IMR-90 (cell line): Measurements from ENCODE around the gene SERP1. TPM values are rescaled to one million over a fixed set of nuclear protein-coding genes. Genes with fewer than 3 reads are reported as not detected.

ENCODE experiments used
- ATAC-seq: fragments of 200-7000 bp; cut with Tn5 transposase; 2 replicates; pipeline ENCODE4 v1.9.1; 2020; ENCODE audit warnings: low read depth, mild to moderate bottlenecking, moderate library complexity
- BruUV-seq: library from RNA; stranded (reverse); fragments of 400-500 nt; replicated peaks from 2 replicates; lab custom pipeline; 2021; lab: Mats Ljungman, UMichigan
- CTCF ChIA-PET: fragments of 300-600 bp; formaldehyde crosslinking; extraction: SDS; loops from one replicate; lab custom pipeline; 2021; ENCODE audit warnings: antibody characterized with exemption; lab: Yijun Ruan, JAX
- POLR2A ChIA-PET: fragments of 300-600 bp; sonication (Branson Sonifier 250); formaldehyde crosslinking; loops from one replicate; lab custom pipeline; 2022; ENCODE audit warnings: antibody characterized with exemption; ENCODE audit not compliant: unreplicated experiment; lab: Charles Lee
- DNase-seq: peaks from one replicate; pipeline ENCODE4 v3.0.0; 2013
- H2AFZ ChIP-seq: replicated peaks from 2 replicates; pipeline ENCODE3; 2013; ENCODE audit warnings: low read length, mild to moderate bottlenecking; ENCODE audit not compliant: poor library complexity
- H2AK5ac ChIP-seq: 2 replicates; pipeline ENCODE4 v1.6.1; 2013; ENCODE audit warnings: low read depth, low read length, inconsistent platforms
- H2AK9ac ChIP-seq: replicated peaks from 2 replicates; pipeline ENCODE3; 2013; ENCODE audit warnings: mild to moderate bottlenecking, low read depth, low read length, moderate library complexity; ENCODE audit not compliant: poor library complexity
- H2BK120ac ChIP-seq: 2 replicates; pipeline ENCODE4 v1.6.1; 2013; ENCODE audit warnings: low read depth, low read length, inconsistent platforms
- H2BK15ac ChIP-seq: 3 replicates; pipeline ENCODE4 v1.6.1; 2013; ENCODE audit warnings: low read depth, low read length, inconsistent platforms
- H2BK20ac ChIP-seq: 2 replicates; pipeline ENCODE4 v1.6.1; 2013; ENCODE audit warnings: low read depth, mild to moderate bottlenecking, inconsistent platforms, low read length, moderate library complexity
- H2BK5ac ChIP-seq: 2 replicates; pipeline ENCODE4 v1.6.1; 2013; ENCODE audit warnings: mild to moderate bottlenecking, low read depth, low read length, inconsistent platforms; ENCODE audit not compliant: poor library complexity, severe bottlenecking
- H3K14ac ChIP-seq: replicated peaks from 2 replicates; pipeline ENCODE4 v1.6.1; 2013; ENCODE audit warnings: low read depth, low read length, inconsistent platforms
- H3K18ac ChIP-seq: 2 replicates; pipeline ENCODE4 v1.6.1; 2013; ENCODE audit warnings: low read depth, low read length, control low read depth
- H3K23ac ChIP-seq: 2 replicates; pipeline ENCODE4 v1.6.1; 2013; ENCODE audit warnings: low read depth, low read length, inconsistent platforms
- H3K27ac ChIP-seq: 2 replicates; pipeline ENCODE4 v1.5.1; 2013; ENCODE audit warnings: mild to moderate bottlenecking, control low read depth, low read length; ENCODE audit not compliant: insufficient read depth
- H3K27me3 ChIP-seq: 2 replicates; pipeline ENCODE4 v1.6.1; 2013; ENCODE audit warnings: low read length; ENCODE audit not compliant: control insufficient read depth, insufficient read depth
- H3K36me3 ChIP-seq: 2 replicates; pipeline ENCODE4 v1.6.1; 2013; ENCODE audit warnings: low read length, mixed read lengths; ENCODE audit not compliant: control insufficient read depth, insufficient read depth
- H3K4ac ChIP-seq: 2 replicates; pipeline ENCODE4 v1.6.1; 2013; ENCODE audit warnings: low read depth, low read length, inconsistent platforms
- H3K4me1 ChIP-seq: 2 replicates; pipeline ENCODE4 v1.6.1; 2013; ENCODE audit warnings: low read length, mixed read lengths; ENCODE audit not compliant: control insufficient read depth, insufficient read depth
- H3K4me2 ChIP-seq: 2 replicates; pipeline ENCODE4 v1.6.1; 2013; ENCODE audit warnings: low read depth, mild to moderate bottlenecking, control low read depth, low read length, moderate library complexity
- H3K4me3 ChIP-seq: 2 replicates; pipeline ENCODE4 v1.5.1; 2013; ENCODE audit warnings: low read depth, mild to moderate bottlenecking, control low read depth, low read length, moderate library complexity; ENCODE audit not compliant: insufficient read depth
- H3K56ac ChIP-seq: 2 replicates; pipeline ENCODE4 v1.6.1; 2013; ENCODE audit warnings: low read length, inconsistent platforms; ENCODE audit not compliant: insufficient read depth; ENCODE audit errors: extremely low read depth
- H3K79me1 ChIP-seq, 2 experiments: 2 replicates each; pipeline ENCODE4 v1.6.1; 2013; ENCODE audit warnings: low read length in 2 of 2, inconsistent platforms in 1 of 2, low read depth in 1 of 2
- H3K9ac ChIP-seq: 2 replicates; pipeline ENCODE4 v1.6.1; 2013; ENCODE audit warnings: low read depth, low read length, control low read depth
- H3K9me1 ChIP-seq: 2 replicates; pipeline ENCODE4 v1.6.1; 2013; ENCODE audit warnings: low read length, inconsistent platforms; ENCODE audit not compliant: insufficient read depth
- H3K9me3 ChIP-seq: 2 replicates; pipeline ENCODE4 v1.6.1; 2013; ENCODE audit warnings: low read length; ENCODE audit not compliant: control insufficient read depth, insufficient read depth
- H4K20me1 ChIP-seq: 2 replicates; pipeline ENCODE4 v1.6.1; 2013; ENCODE audit warnings: low read length, inconsistent platforms; ENCODE audit not compliant: insufficient read depth
- H4K5ac ChIP-seq: 2 replicates; pipeline ENCODE4 v1.6.1; 2013; ENCODE audit warnings: mild to moderate bottlenecking, low read depth, low read length, control low read depth
- H4K8ac ChIP-seq, 2 experiments: 2 replicates each; pipeline ENCODE4 v1.6.1; 2013; ENCODE audit warnings: low read depth in 2 of 2, low read length in 2 of 2, control low read depth in 1 of 2, inconsistent platforms in 1 of 2
- H4K91ac ChIP-seq: 2 replicates; pipeline ENCODE4 v1.6.1; 2013; ENCODE audit warnings: low read depth, low read length, inconsistent platforms; ENCODE audit not compliant: insufficient read depth
- BHLHE40 ChIP-seq: fragments of 150-350 bp; IDR thresholded peaks from 2 replicates; pipeline ENCODE4 v1.6.1; 2016; ENCODE audit warnings: mild to moderate bottlenecking, low read depth, low read length
- CEBPB ChIP-seq: IDR thresholded peaks from 2 replicates; pipeline ENCODE4 v1.6.1; 2012; ENCODE audit warnings: low read depth, low read length, improper control_type of control experiment
- ELK1 ChIP-seq: fragments of 150-350 bp; IDR thresholded peaks from 2 replicates; pipeline ENCODE4 v1.6.1; 2016; ENCODE audit warnings: low read depth, mild to moderate bottlenecking, low read length, moderate library complexity, borderline replicate concordance
- FOS ChIP-seq: fragments of 150-350 bp; IDR thresholded peaks from 2 replicates; pipeline ENCODE4 v1.6.1; 2016; ENCODE audit warnings: low read depth, low read length
- MAFK ChIP-seq: IDR thresholded peaks from 2 replicates; pipeline ENCODE4 v1.6.1; 2012; ENCODE audit warnings: low read depth, low read length, improper control_type of control experiment
- MAZ ChIP-seq: IDR thresholded peaks from 2 replicates; pipeline ENCODE4 v1.6.1; 2012; ENCODE audit warnings: low read depth, mild to moderate bottlenecking, low read length, improper control_type of control experiment, moderate library complexity, borderline replicate concordance
- MXI1 ChIP-seq: IDR thresholded peaks from 2 replicates; pipeline ENCODE4 v1.6.1; 2012; ENCODE audit warnings: low read depth, mild to moderate bottlenecking, low read length, moderate library complexity, borderline replicate concordance
- NFE2L2 ChIP-seq: fragments of 150-350 bp; IDR thresholded peaks from 2 replicates; pipeline ENCODE4 v1.6.1; 2016; ENCODE audit warnings: low read depth, mild to moderate bottlenecking, low read length
- POLR2A ChIP-seq: IDR thresholded peaks from 2 replicates; pipeline ENCODE4 v1.6.1; 2012; ENCODE audit warnings: mild to moderate bottlenecking, low read depth, low read length
- RAD21 ChIP-seq: IDR thresholded peaks from 2 replicates; pipeline ENCODE4 v1.6.1; 2012; ENCODE audit warnings: low read length, improper control_type of control experiment
- RCOR1 ChIP-seq: IDR thresholded peaks from 2 replicates; pipeline ENCODE4 v1.6.1; 2012; ENCODE audit warnings: mild to moderate bottlenecking, low read length, improper control_type of control experiment; ENCODE audit not compliant: insufficient replicate concordance
- RFX5 ChIP-seq: IDR thresholded peaks from 2 replicates; pipeline ENCODE4 v1.8.0; 2012; ENCODE audit warnings: low read depth, mild to moderate bottlenecking, low read length, moderate library complexity
- USF2 ChIP-seq: fragments of 150-350 bp; IDR thresholded peaks from 2 replicates; pipeline ENCODE4 v1.6.1; 2017; ENCODE audit warnings: mild to moderate bottlenecking, antibody characterized with exemption, low read length, low read depth
- whole genome bisulfite sequencing, 2 experiments: methylation state at CpG; one replicate each; pipeline versions ENCODE4 v1.1.5 to v1.1.7; 2013; ENCODE audit warnings: missing lambda C conversion rate in 2 of 2; ENCODE audit not compliant: insufficient read length in 1 of 2; ENCODE audit errors: extremely low coverage in 2 of 2; 5-methylcytosine and 5-hydroxymethylcytosine counted together
- dilution Hi-C: fragments of 300-500 bp; cut with HindIII; formaldehyde crosslinking; loops from one replicate; pipeline ENCODE4 v1.14.3; 2018; ENCODE audit warnings: low sequenced_read_pairs; ENCODE audit not compliant: unreplicated experiment
- in situ Hi-C: fragments of 300-500 bp; cut with MboI; formaldehyde crosslinking; loops from 3 replicates; pipeline ENCODE4 v1.14.3; 2019; ENCODE audit warnings: low sequenced_read_pairs, inconsistent platforms, mixed read lengths
- intact Hi-C: fragments of 100-400 bp; cut with micrococcal nuclease; formaldehyde crosslinking; loops from 2 replicates; pipeline ENCODE4 v1.10.0; 2022
- polyA plus RNA-seq, 3 experiments: library from polyadenylated mRNA; depleted of rRNA; stranded (reverse); fragments of >200 nt; gene quantifications; 2 replicates each; pipeline ENCODE4 v1.2.3, GENCODE V29; 2012; ENCODE audit warnings: low replicate concordance in 1 of 3
- total RNA-seq: library from RNA; depleted of rRNA; stranded (reverse); fragments of >200 nt; gene quantifications from 2 replicates; pipeline ENCODE4 v1.2.3, GENCODE V29; 2012

SERP1 gene
- total and polyA plus RNA-seq, 2 of the 4 experiments (the other 2 are of a cell fraction): 64.0 to 73.4 TPM

- H4K5ac ChIP-seq: no peak overlapping the region
- H3K4me3 ChIP-seq: no peak overlapping the region
- H3K27me3 ChIP-seq: no peaks in the 10 kb centered on the region
- H3K56ac ChIP-seq: no peak overlapping the region
- H3K18ac ChIP-seq: no peak overlapping the region
- no peak overlapping the region for H2BK15ac ChIP-seq
- no peak for DNase-seq
- H2AFZ ChIP-seq: no peak overlapping the region
- no peak overlapping the region for H2BK120ac ChIP-seq
- ATAC-seq: no peak
- H2AK5ac ChIP-seq: no peak overlapping the region
- no peaks in the 10 kb centered on the region for H3K4me1 ChIP-seq
- no peak overlapping the region for H3K14ac ChIP-seq
- peak overlapping the region; percentile 86 for H3K4me2 ChIP-seq
- H4K91ac ChIP-seq: no peak overlapping the region
- CTCF ChIA-PET: interaction anchor here (0.9 to 1.2 kb wide), 2 partner anchors 14 to 24 kb away, joined by 3 read pairs; no protein-coding TSS in a partner anchor
- in situ Hi-C loops: no loop called here
- no peaks in the 10 kb centered on the region for H3K79me1 ChIP-seq
- no peaks in the 10 kb centered on the region for H3K36me3 ChIP-seq
- WGBS, 2 experiments: 70% methylated on average over 2 of the region's 10 CpGs; no CpG with 5 or more reads in 1 of the 2 experiments
- no peaks in the 10 kb centered on the region for H3K9me1 ChIP-seq
- H3K4ac ChIP-seq: no peak overlapping the region
- no peak overlapping the region for H3K27ac ChIP-seq
- TF ChIP-seq MXI1: no peak
- no peak for TF ChIP-seq RCOR1
- TF ChIP-seq RFX5: no peak
- no peak for TF ChIP-seq ELK1
- no peak for TF ChIP-seq BHLHE40
- no peak for TF ChIP-seq CEBPB
- no peak for TF ChIP-seq POLR2A
- TF ChIP-seq MAFK: no peak
- no peak for TF ChIP-seq NFE2L2
- no peak for TF ChIP-seq FOS
- no peak for TF ChIP-seq MAZ
- no peak for TF ChIP-seq USF2
- no peak for TF ChIP-seq RAD21
- no peak overlapping the region for H4K8ac ChIP-seq
- dilution Hi-C loops: no loop called here
- POLR2A ChIA-PET: no interaction called here
- H4K20me1 ChIP-seq: no peaks in the 10 kb centered on the region
- H3K23ac ChIP-seq: no peak overlapping the region
- H2BK5ac ChIP-seq: no peak overlapping the region
- intact Hi-C loops: loop anchor here (1.0 to 10.0 kb wide), 4 partner anchors 63 to 619 kb away; no protein-coding TSS in a partner anchor
- no peaks in the 10 kb centered on the region for H3K9me3 ChIP-seq
- BruUV-seq: no TSS peak
- H2BK20ac ChIP-seq: no peak overlapping the region
- no peak overlapping the region for H3K9ac ChIP-seq
- no peak overlapping the region for H2AK9ac ChIP-seq
Measured at GRCh38 chr3:150527464-150528255, 18.6 kb downstream of the SERP1 start.
